OCI-LY1 (cell line): ENCODE data around the gene MCTP1.

ENCODE experiments used
- H2AFZ ChIP-seq: fragments of 200-600 bp; sonication (generic), shearing (Covaris generic); 2 replicates; pipeline ENCODE4 v1.6.0; 2014; ENCODE audit warnings: antibody characterized with exemption, mild to moderate bottlenecking, low read length
- H3F3A ChIP-seq: fragments of 200-600 bp; sonication (generic), shearing (Covaris generic); 2 replicates; pipeline ENCODE4 v1.6.0; 2014; ENCODE audit warnings: mild to moderate bottlenecking, antibody characterized with exemption, low read length, moderate library complexity; ENCODE audit not compliant: insufficient read depth
- H3K27ac ChIP-seq: fragments of 200-600 bp; sonication (generic); 2 replicates; pipeline ENCODE4 v1.5.1; 2014; ENCODE audit warnings: low read length, mixed run types, mild to moderate bottlenecking, low read depth; ENCODE audit not compliant: poor library complexity, severe bottlenecking
- H3K27me3 ChIP-seq: fragments of 200-600 bp; sonication (generic); 2 replicates; pipeline ENCODE4 v1.6.0; 2014; ENCODE audit warnings: antibody characterized with exemption, mild to moderate bottlenecking, low read length, moderate library complexity; ENCODE audit not compliant: insufficient read depth
- H3K36me3 ChIP-seq: fragments of 200-600 bp; sonication (generic); 2 replicates; pipeline ENCODE4 v1.6.1; 2014; ENCODE audit warnings: mild to moderate bottlenecking, antibody characterized with exemption, low read length, moderate library complexity, mixed read lengths; ENCODE audit not compliant: insufficient read depth
- H3K4me1 ChIP-seq: fragments of 200-600 bp; sonication (generic); 2 replicates; pipeline ENCODE4 v1.5.1; 2014; ENCODE audit warnings: mild to moderate bottlenecking, low read length, moderate library complexity; ENCODE audit not compliant: insufficient read depth, severe bottlenecking
- H3K4me2 ChIP-seq: fragments of 200-600 bp; sonication (generic), shearing (Covaris generic); 2 replicates; pipeline ENCODE4 v1.6.1; 2014; ENCODE audit warnings: low read length
- H3K4me3 ChIP-seq: fragments of 200-600 bp; sonication (generic); 2 replicates; pipeline ENCODE4 v1.5.1; 2014; ENCODE audit warnings: low read length, low read depth, mild to moderate bottlenecking, mixed read lengths; ENCODE audit not compliant: poor library complexity, severe bottlenecking
- H3K79me2 ChIP-seq: fragments of 200-600 bp; shearing (Covaris generic); 2 replicates; pipeline ENCODE4 v1.6.1; 2016; ENCODE audit warnings: mixed run types, low read length, mixed read lengths; ENCODE audit not compliant: insufficient read depth
- H3K9ac ChIP-seq: fragments of 200-600 bp; sonication (generic), shearing (Covaris generic); 2 replicates; pipeline ENCODE4 v1.6.1; 2014; ENCODE audit warnings: mild to moderate bottlenecking, low read length, mixed read lengths
- H3K9me2 ChIP-seq: fragments of 200-600 bp; sonication (generic), shearing (Covaris generic); 2 replicates; pipeline ENCODE4 v1.6.1; 2014; ENCODE audit warnings: low read depth, mild to moderate bottlenecking, low read length, mixed read lengths
- H3K9me3 ChIP-seq: fragments of 200-600 bp; shearing (Covaris generic); 2 replicates; pipeline ENCODE4 v1.6.1; 2014; ENCODE audit warnings: low read length, mixed read lengths
- H4K20me1 ChIP-seq: fragments of 200-600 bp; sonication (generic), shearing (Covaris generic); 2 replicates; pipeline ENCODE4 v1.6.0; 2016; ENCODE audit warnings: mild to moderate bottlenecking, low read length; ENCODE audit not compliant: insufficient read depth
- CTCF ChIP-seq: fragments of 200-600 bp; sonication (generic), shearing (Covaris generic); IDR thresholded peaks from 2 replicates; pipeline ENCODE4 v1.5.1; 2017; ENCODE audit warnings: mild to moderate bottlenecking, antibody characterized with exemption, low read length, moderate library complexity, mixed read lengths
- EZH2 ChIP-seq: fragments of 200-600 bp; sonication (generic), shearing (Covaris generic); IDR thresholded peaks from 2 replicates; pipeline ENCODE4 v1.8.0; 2017; ENCODE audit warnings: borderline replicate concordance, mixed run types, mild to moderate bottlenecking, antibody characterized with exemption, low read length, moderate library complexity, mixed read lengths

Gene MCTP1

GRCh38 chr5:94660506-94660905 lies 624.4 kb downstream of the MCTP1 start:
- Histone ChIP-seq H2AFZ (no peak overlapping the region), H3K4me2 (no peak overlapping the region), H4K20me1 (no peaks in the 10 kb centered on the region), H3K27me3 (no peaks in the 10 kb centered on the region), H3K4me1 (no peaks in the 10 kb centered on the region), H3K9me3 (peaks cover 23% of the 10 kb centered on the region), H3F3A (no peaks in the 10 kb centered on the region), H3K4me3 (no peak overlapping the region), H3K9ac (no peak overlapping the region), H3K9me2 (no peaks in the 10 kb centered on the region), H3K36me3 (peaks cover 46% of the 10 kb centered on the region), H3K79me2 (0 out of 2 replicates have a peak, but pooled peaks cover 3% of the 10 kb centered on the region), H3K27ac (no peak overlapping the region)
- TF ChIP-seq CTCF (no peak), EZH2 (no peak)

- TF ChIP-seq CTCF = no peak
- no peak for TF ChIP-seq EZH2
- Histone ChIP-seq H3K4me2 (no peak overlapping the region), H3K79me2 (0 out of 2 replicates have a peak, but pooled peaks cover 3% of the 10 kb centered on the region), H3K27me3 (no peaks in the 10 kb centered on the region), H2AFZ (no peak overlapping the region), H3K9ac (no peak overlapping the region), H3K4me1 (no peaks in the 10 kb centered on the region), H3K9me3 (peaks cover 29% of the 10 kb centered on the region), H3K36me3 (peaks cover 54% of the 10 kb centered on the region), H3F3A (no peaks in the 10 kb centered on the region), H4K20me1 (no peaks in the 10 kb centered on the region), H3K9me2 (no peaks in the 10 kb centered on the region), H3K27ac (no peak overlapping the region), H3K4me3 (no peak overlapping the region)
Observed at GRCh38 chr5:94658272-94658671, 626.6 kb downstream of the MCTP1 start.
